ENCODE results near the gene P4HA2. TPM values are rescaled to one million over a fixed set of nuclear protein-coding genes. Genes with fewer than 3 reads are reported as not detected.

The P4HA2 gene
- total and polyA plus RNA-seq, 2 of the 8 experiments (the other 6 are each of a cell fraction or from before 2014, with no cell fraction given): 7.4 to 9.3 TPM

GRCh38 chr5:132234684-132235062 lies 7.0 kb upstream of the P4HA2 start (continued):
- TF ChIP-seq, protein P1, sequence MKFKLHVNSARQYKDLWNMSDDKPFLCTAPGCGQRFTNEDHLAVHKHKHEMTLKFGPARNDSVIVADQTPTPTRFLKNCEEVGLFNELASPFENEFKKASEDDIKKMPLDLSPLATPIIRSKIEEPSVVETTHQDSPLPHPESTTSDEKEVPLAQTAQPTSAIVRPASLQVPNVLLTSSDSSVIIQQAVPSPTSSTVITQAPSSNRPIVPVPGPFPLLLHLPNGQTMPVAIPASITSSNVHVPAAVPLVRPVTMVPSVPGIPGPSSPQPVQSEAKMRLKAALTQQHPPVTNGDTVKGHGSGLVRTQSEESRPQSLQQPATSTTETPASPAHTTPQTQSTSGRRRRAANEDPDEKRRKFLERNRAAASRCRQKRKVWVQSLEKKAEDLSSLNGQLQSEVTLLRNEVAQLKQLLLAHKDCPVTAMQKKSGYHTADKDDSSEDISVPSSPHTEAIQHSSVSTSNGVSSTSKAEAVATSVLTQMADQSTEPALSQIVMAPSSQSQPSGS (IDR thresholded peaks at IDR 0.05; ENCODE audit: low read length): no peak

Measured in H1 (cell line).